C4-2B (cell line): ENCODE data around the gene NTF3.

ENCODE experiments used
- ZFX ChIP-seq: fragments of 450-650 bp; IDR thresholded peaks from 2 replicates; pipeline ENCODE4 v1.6.1; 2017
- TF ChIP-seq, protein P1 (sequence below): fragments of 450-650 bp; conservative IDR thresholded peaks from 2 replicates; pipeline ENCODE4 v1.5.1; 2017; ENCODE audit warnings: mild to moderate bottlenecking

DNA sequence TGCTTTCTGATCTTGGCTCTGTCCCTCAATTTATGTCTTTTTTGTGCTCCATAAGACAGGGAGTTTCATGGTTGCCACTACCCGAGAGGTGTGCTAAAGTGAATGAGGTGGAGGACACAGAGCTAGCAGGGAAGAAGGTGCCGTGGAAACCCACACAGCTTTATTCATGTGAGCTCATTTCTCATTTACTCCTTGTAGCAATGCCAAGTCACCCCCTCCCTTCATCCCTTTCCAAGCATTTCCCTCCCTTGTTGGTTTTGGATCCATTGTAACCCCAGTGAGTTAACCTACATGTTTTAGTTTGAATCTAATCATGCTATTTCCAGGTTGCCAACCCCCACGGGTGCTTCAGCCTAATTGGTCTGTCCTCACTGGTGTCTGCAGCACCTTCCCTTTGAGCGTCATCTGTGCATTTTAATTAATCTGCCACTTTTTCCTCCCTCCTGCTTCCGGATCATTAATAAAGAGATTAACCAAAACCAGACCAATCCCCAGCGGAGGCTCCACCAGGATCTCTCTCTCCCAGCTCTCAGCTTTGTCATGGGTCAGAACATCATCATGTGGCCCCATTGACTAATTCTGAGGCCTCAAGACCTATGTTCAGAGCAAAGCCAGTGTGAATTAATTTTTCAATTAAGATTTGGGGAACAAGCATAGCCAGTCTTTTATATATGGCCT, 56.2 kb downstream of the NTF3 start:
- TF ChIP-seq, protein P1, sequence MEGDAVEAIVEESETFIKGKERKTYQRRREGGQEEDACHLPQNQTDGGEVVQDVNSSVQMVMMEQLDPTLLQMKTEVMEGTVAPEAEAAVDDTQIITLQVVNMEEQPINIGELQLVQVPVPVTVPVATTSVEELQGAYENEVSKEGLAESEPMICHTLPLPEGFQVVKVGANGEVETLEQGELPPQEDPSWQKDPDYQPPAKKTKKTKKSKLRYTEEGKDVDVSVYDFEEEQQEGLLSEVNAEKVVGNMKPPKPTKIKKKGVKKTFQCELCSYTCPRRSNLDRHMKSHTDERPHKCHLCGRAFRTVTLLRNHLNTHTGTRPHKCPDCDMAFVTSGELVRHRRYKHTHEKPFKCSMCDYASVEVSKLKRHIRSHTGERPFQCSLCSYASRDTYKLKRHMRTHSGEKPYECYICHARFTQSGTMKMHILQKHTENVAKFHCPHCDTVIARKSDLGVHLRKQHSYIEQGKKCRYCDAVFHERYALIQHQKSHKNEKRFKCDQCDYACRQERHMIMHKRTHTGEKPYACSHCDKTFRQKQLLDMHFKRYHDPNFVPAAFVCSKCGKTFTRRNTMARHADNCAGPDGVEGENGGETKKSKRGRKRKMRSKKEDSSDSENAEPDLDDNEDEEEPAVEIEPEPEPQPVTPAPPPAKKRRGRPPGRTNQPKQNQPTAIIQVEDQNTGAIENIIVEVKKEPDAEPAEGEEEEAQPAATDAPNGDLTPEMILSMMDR, result no peak
- TF ChIP-seq ZFX, result no peak
